ENCODE results near the gene MYO18B.

The MYO18B gene

GRCh38 chr22:25797498-25798290 lies 55.7 kb downstream of the MYO18B start:
- H3K27me3 Mint-ChIP-seq: peaks cover 4% of the 10 kb centered on the region
- no peaks in the 10 kb centered on the region for H3K36me3 Mint-ChIP-seq
- no peak overlapping the region for H3K27ac Mint-ChIP-seq
- H3K4me1 Mint-ChIP-seq (ENCODE audit: low read depth): no peaks in the 10 kb centered on the region
- no peak overlapping the region for H3K4me3 Mint-ChIP-seq
- no peaks in the 10 kb centered on the region for H3K9me3 Mint-ChIP-seq (ENCODE audit: low read depth)

GRCh38 chr22:25800766-25801165 lies 58.8 kb downstream of the MYO18B start:
- Mint-ChIP-seq H3K4me1 (ENCODE audit: low read depth) (no peaks in the 10 kb centered on the region), H3K27ac (no peak overlapping the region), H3K4me3 (no peak overlapping the region), H3K36me3 (no peaks in the 10 kb centered on the region), H3K9me3 (ENCODE audit: low read depth) (no peaks in the 10 kb centered on the region), H3K27me3 (peaks cover 3% of the 10 kb centered on the region)

- Mint-ChIP-seq H3K4me3 (no peak overlapping the region), H3K27ac (no peak overlapping the region), H3K36me3 (no peaks in the 10 kb centered on the region), H3K27me3 (peaks cover 7% of the 10 kb centered on the region), H3K9me3 (ENCODE audit: low read depth) (no peaks in the 10 kb centered on the region), H3K4me1 (ENCODE audit: low read depth) (no peaks in the 10 kb centered on the region)
Measured at GRCh38 chr22:25802018-25802417, 60.0 kb downstream of the MYO18B start.

GRCh38 chr22:25804676-25805075 lies 62.7 kb downstream of the MYO18B start:
- no peaks in the 10 kb centered on the region for H3K4me1 Mint-ChIP-seq (ENCODE audit: low read depth)
- H3K9me3 Mint-ChIP-seq (ENCODE audit: low read depth): no peaks in the 10 kb centered on the region
- no peaks in the 10 kb centered on the region for H3K36me3 Mint-ChIP-seq
- no peak overlapping the region for H3K27ac Mint-ChIP-seq
- no peak overlapping the region for H3K4me3 Mint-ChIP-seq
- H3K27me3 Mint-ChIP-seq: peaks cover 7% of the 10 kb centered on the region

- no peaks in the 10 kb centered on the region for H3K4me1 Mint-ChIP-seq (ENCODE audit: low read depth)
- no peaks in the 10 kb centered on the region for H3K9me3 Mint-ChIP-seq (ENCODE audit: low read depth)
- H3K27ac Mint-ChIP-seq: no peak overlapping the region
- H3K4me3 Mint-ChIP-seq: no peak overlapping the region
- H3K36me3 Mint-ChIP-seq: no peaks in the 10 kb centered on the region
- H3K27me3 Mint-ChIP-seq: peaks cover 12% of the 10 kb centered on the region
Measured at GRCh38 chr22:25806579-25806978, 64.6 kb downstream of the MYO18B start.

GRCh38 chr22:25814685-25815084 lies 72.7 kb downstream of the MYO18B start:
- Mint-ChIP-seq H3K27ac (no peak overlapping the region), H3K27me3 (peaks cover 27% of the 10 kb centered on the region), H3K36me3 (no peaks in the 10 kb centered on the region), H3K4me1 (ENCODE audit: low read depth) (no peaks in the 10 kb centered on the region), H3K9me3 (ENCODE audit: low read depth) (no peaks in the 10 kb centered on the region), H3K4me3 (no peak overlapping the region)

GRCh38 chr22:25815561-25815960 lies 73.6 kb downstream of the MYO18B start:
- Mint-ChIP-seq H3K27ac (no peak overlapping the region), H3K9me3 (ENCODE audit: low read depth) (no peaks in the 10 kb centered on the region), H3K4me3 (no peak overlapping the region), H3K4me1 (ENCODE audit: low read depth) (no peaks in the 10 kb centered on the region), H3K36me3 (no peaks in the 10 kb centered on the region), H3K27me3 (peaks cover 29% of the 10 kb centered on the region)

GRCh38 chr22:25816522-25817059 lies 74.6 kb downstream of the MYO18B start:
- no peak overlapping the region for H3K27ac Mint-ChIP-seq
- no peaks in the 10 kb centered on the region for H3K4me1 Mint-ChIP-seq (ENCODE audit: low read depth)
- H3K9me3 Mint-ChIP-seq (ENCODE audit: low read depth): no peaks in the 10 kb centered on the region
- no peak overlapping the region for H3K4me3 Mint-ChIP-seq
- no peaks in the 10 kb centered on the region for H3K36me3 Mint-ChIP-seq
- H3K27me3 Mint-ChIP-seq: peaks cover 23% of the 10 kb centered on the region

- H3K27ac Mint-ChIP-seq: no peak overlapping the region
- H3K27me3 Mint-ChIP-seq: peaks cover 21% of the 10 kb centered on the region
- H3K36me3 Mint-ChIP-seq: no peaks in the 10 kb centered on the region
Measured at GRCh38 chr22:25817092-25817943, 75.3 kb downstream of the MYO18B start.

GRCh38 chr22:25818541-25818940 lies 76.6 kb downstream of the MYO18B start:
- Mint-ChIP-seq H3K9me3 (ENCODE audit: low read depth) (no peaks in the 10 kb centered on the region), H3K27me3 (peaks cover 27% of the 10 kb centered on the region), H3K36me3 (no peaks in the 10 kb centered on the region), H3K4me3 (no peak overlapping the region), H3K4me1 (ENCODE audit: low read depth) (no peaks in the 10 kb centered on the region), H3K27ac (no peak overlapping the region)

More at GRCh38 chr22:25817092-25817943, 75.3 kb downstream of the MYO18B start:
- no peaks in the 10 kb centered on the region for H3K9me3 Mint-ChIP-seq (ENCODE audit: low read depth)
- H3K4me1 Mint-ChIP-seq (ENCODE audit: low read depth): no peaks in the 10 kb centered on the region
- no peak overlapping the region for H3K4me3 Mint-ChIP-seq

GRCh38 chr22:25822344-25822743 lies 80.4 kb downstream of the MYO18B start:
- H3K27ac Mint-ChIP-seq: no peak overlapping the region
- no peaks in the 10 kb centered on the region for H3K4me1 Mint-ChIP-seq (ENCODE audit: low read depth)
- H3K27me3 Mint-ChIP-seq: peaks cover 21% of the 10 kb centered on the region
- no peaks in the 10 kb centered on the region for H3K9me3 Mint-ChIP-seq (ENCODE audit: low read depth)
- H3K36me3 Mint-ChIP-seq: no peaks in the 10 kb centered on the region
- H3K4me3 Mint-ChIP-seq: no peak overlapping the region

- Mint-ChIP-seq H3K9me3 (ENCODE audit: low read depth) (no peaks in the 10 kb centered on the region), H3K27ac (no peak overlapping the region), H3K27me3 (peaks cover 18% of the 10 kb centered on the region), H3K4me1 (ENCODE audit: low read depth) (no peaks in the 10 kb centered on the region), H3K4me3 (no peak overlapping the region), H3K36me3 (no peaks in the 10 kb centered on the region)
Measured at GRCh38 chr22:25823276-25823675, 81.3 kb downstream of the MYO18B start.

GRCh38 chr22:25824828-25825423 lies 82.9 kb downstream of the MYO18B start:
- Mint-ChIP-seq H3K4me1 (ENCODE audit: low read depth) (no peaks in the 10 kb centered on the region), H3K9me3 (ENCODE audit: low read depth) (no peaks in the 10 kb centered on the region), H3K27me3 (peaks cover 11% of the 10 kb centered on the region)

GRCh38 chr22:25827415-25827814 lies 85.4 kb downstream of the MYO18B start:
- H3K27me3 Mint-ChIP-seq: peaks cover 6% of the 10 kb centered on the region
- H3K27ac Mint-ChIP-seq: no peak overlapping the region
- H3K9me3 Mint-ChIP-seq (ENCODE audit: low read depth): no peaks in the 10 kb centered on the region
- no peaks in the 10 kb centered on the region for H3K36me3 Mint-ChIP-seq
- H3K4me3 Mint-ChIP-seq: no peak overlapping the region
- no peaks in the 10 kb centered on the region for H3K4me1 Mint-ChIP-seq (ENCODE audit: low read depth)

More at GRCh38 chr22:25824828-25825423, 82.9 kb downstream of the MYO18B start:
- Mint-ChIP-seq H3K27ac (no peak overlapping the region), H3K36me3 (no peaks in the 10 kb centered on the region), H3K4me3 (no peak overlapping the region)

- Mint-ChIP-seq H3K27me3 (peaks cover 1% of the 10 kb centered on the region), H3K4me3 (no peak overlapping the region), H3K27ac (no peak overlapping the region), H3K4me1 (ENCODE audit: low read depth) (no peaks in the 10 kb centered on the region), H3K36me3 (no peaks in the 10 kb centered on the region), H3K9me3 (ENCODE audit: low read depth) (no peaks in the 10 kb centered on the region)
Measured at GRCh38 chr22:25828422-25828821, 86.4 kb downstream of the MYO18B start.

Measured in activated naive CD8-positive, alpha-beta T cell (primary cell).